ENCODE results near the gene PLOD2.
"Not testable (repeated sequence)": the region's sequence is repeated elsewhere in the genome, so short reads cannot be mapped to it uniquely, and the experiment has no call there.

The PLOD2 gene

DNA sequence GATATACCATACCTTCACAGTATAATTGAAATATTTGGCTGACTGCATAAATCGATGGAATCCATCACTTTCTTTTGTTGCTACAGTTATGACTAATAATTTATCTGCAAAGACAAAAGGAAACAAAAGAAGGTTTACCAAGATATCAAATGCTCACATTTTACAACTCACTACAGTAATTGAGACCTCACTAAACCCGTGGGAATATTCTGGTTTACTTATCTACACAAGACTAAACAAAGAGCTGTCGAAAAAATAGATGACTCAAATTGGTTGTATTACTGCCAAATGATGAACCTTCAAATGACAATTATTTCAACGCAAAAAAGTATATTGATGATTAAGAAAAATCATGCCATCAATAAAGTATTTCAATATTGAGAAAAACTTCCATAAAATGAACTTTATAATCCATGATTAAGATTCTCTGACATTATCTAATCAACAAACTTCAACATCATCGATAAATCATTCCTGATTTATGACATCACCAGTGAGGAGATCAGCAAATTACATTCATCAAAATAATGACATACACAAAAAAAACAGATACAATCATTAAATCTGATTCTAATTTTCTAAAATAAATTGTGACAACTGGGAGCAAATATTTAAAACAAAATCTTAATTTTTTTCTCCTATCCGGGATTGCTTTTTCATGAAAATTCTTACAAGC lies 36.7 kb downstream of the PLOD2 start:
- DNase-seq (ENCODE audit: low read depth), result no peak
- TF ChIP-seq, protein P1, sequence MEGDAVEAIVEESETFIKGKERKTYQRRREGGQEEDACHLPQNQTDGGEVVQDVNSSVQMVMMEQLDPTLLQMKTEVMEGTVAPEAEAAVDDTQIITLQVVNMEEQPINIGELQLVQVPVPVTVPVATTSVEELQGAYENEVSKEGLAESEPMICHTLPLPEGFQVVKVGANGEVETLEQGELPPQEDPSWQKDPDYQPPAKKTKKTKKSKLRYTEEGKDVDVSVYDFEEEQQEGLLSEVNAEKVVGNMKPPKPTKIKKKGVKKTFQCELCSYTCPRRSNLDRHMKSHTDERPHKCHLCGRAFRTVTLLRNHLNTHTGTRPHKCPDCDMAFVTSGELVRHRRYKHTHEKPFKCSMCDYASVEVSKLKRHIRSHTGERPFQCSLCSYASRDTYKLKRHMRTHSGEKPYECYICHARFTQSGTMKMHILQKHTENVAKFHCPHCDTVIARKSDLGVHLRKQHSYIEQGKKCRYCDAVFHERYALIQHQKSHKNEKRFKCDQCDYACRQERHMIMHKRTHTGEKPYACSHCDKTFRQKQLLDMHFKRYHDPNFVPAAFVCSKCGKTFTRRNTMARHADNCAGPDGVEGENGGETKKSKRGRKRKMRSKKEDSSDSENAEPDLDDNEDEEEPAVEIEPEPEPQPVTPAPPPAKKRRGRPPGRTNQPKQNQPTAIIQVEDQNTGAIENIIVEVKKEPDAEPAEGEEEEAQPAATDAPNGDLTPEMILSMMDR (conservative IDR thresholded peaks at IDR 0.05; ENCODE audit: low read depth, low read length), result no peak
- no peak overlapping the region for H3K4me3 ChIP-seq (ENCODE audit: low read length)

GRCh38 chr3:146117406-146118285 lies 43.3 kb downstream of the PLOD2 start:
- TF ChIP-seq, protein P1 (conservative IDR thresholded peaks at IDR 0.05; ENCODE audit: low read depth, low read length), result no peak
- no peak for DNase-seq (ENCODE audit: low read depth)
- H3K4me3 ChIP-seq (ENCODE audit: low read length), result no peak overlapping the region

- TF ChIP-seq, protein P1 (conservative IDR thresholded peaks at IDR 0.05; ENCODE audit: low read depth, low read length), result no peak
- no peak overlapping the region for H3K4me3 ChIP-seq (ENCODE audit: low read length)
- DNase-seq (ENCODE audit: low read depth), result no peak
Observed at GRCh38 chr3:146115619-146116018, 45.4 kb downstream of the PLOD2 start.

DNA sequence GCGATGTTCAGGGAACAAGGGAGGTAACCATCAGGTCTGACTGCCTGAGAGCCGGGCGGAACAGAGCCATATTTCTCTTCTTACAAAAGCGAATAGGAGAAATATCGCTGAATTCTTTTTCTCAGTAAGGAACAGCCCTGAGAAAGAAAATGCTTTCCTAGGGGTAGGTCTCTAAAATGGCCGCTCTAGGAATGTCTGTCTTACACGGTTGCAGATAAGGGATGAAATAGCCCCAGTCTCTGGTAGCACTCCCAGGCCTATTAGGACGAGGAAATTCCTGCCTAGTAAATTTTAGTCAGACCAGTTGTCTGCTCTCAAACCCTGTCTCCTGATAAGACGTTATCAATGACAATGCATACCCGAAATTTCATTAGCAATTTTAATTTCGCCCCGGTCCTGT lies 47.2 kb downstream of the PLOD2 start:
- not testable (repeated sequence) for DNase-seq (ENCODE audit: low read depth); H3K4me3 ChIP-seq (ENCODE audit: low read length)

DNA sequence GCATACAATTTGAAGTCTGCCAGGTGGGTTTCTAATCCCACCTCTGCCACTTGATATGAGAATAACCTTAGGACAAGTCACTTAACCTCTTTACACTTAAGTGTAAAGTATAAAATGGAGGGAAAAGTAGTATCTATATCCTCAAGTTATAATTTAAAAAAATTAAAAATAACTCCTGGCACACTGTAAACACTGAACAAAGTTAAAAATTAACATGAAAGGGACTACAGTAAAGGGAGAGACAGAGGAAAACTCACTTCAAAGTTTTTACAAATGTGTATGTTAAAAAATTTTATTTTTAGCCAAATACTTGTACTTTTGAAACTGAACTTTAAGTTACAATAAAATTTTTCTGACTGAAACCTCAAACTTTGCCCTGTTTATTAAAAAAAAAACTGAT lies 49.6 kb downstream of the PLOD2 start:
- no peak for DNase-seq (ENCODE audit: low read depth)
- TF ChIP-seq, protein P1 (conservative IDR thresholded peaks at IDR 0.05; ENCODE audit: low read depth, low read length), result no peak
- no peak overlapping the region for H3K4me3 ChIP-seq (ENCODE audit: low read length)

DNA sequence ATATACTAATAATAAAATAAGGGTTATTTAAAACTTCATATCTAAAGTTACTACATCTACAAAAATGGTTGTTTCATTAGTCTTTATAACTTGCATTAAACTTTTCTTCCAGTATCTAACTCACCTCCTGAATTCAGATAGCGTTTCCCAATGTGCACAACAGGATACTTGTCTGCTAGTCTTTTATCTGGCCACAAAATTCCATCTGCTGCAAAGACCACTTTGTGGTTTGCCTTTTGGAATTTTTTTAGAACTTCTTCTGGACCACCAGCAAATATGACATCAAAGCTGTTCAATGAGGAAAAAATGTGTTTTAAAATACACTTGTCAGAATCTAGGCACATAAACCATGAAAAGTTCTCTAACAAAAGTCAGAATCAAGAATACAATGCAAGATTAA lies 50.8 kb downstream of the PLOD2 start:
- TF ChIP-seq, protein P1 (conservative IDR thresholded peaks at IDR 0.05; ENCODE audit: low read depth, low read length), result no peak
- no peak overlapping the region for H3K4me3 ChIP-seq (ENCODE audit: low read length)
- no peak for DNase-seq (ENCODE audit: low read depth)

GRCh38 chr3:146106986-146107385 lies 54.0 kb downstream of the PLOD2 start:
- TF ChIP-seq, protein P1 (conservative IDR thresholded peaks at IDR 0.05; ENCODE audit: low read depth, low read length), result no peak

More at GRCh38 chr3:146106986-146107385, 54.0 kb downstream of the PLOD2 start:
- no peak overlapping the region for H3K4me3 ChIP-seq (ENCODE audit: low read length)
- DNase-seq (ENCODE audit: low read depth), result no peak
